Astrocyte of the spinal cord (primary cell): Measurements from ENCODE around the gene TAS2R14.

Source experiments
- DNase-seq: peaks from one replicate; pipeline ENCODE4 v3.0.0; 2011; ENCODE audit warnings: low read depth, low spot score
- H3K4me3 ChIP-seq: 2 replicates; pipeline ENCODE4 v1.5.1; 2011; ENCODE audit warnings: low read depth, mild to moderate bottlenecking, low read length, moderate library complexity
- CTCF ChIP-seq: IDR thresholded peaks from 2 replicates; pipeline ENCODE4 v1.5.1; 2012; ENCODE audit warnings: low read depth, mild to moderate bottlenecking, low read length, inconsistent platforms
- in situ Hi-C: cut with HindIII; loops from 2 replicates; pipeline ENCODE4 v1.10.0; 2017; ENCODE audit warnings: low sequenced_read_pairs

TAS2R14 gene

GRCh38 chr12:10939163-10939562 lies at the start of gene TAS2R14:
Gene TAS2R14, minus strand, starts transcription at chr12:10939263. Its CDS starts 56 bp downstream, at chr12:10939207.
- in situ Hi-C loops, result no loop called here
- no peak for DNase-seq
- H3K4me3 ChIP-seq, result no peak within 1 kb of the TSS
- no peak for TF ChIP-seq CTCF

GRCh38 chr12:10986812-10987211 lies 47.7 kb upstream of the TAS2R14 start, which contains the start of gene TAS2R50:
Gene TAS2R50, minus strand, starts transcription at chr12:10986912. Its CDS starts 52 bp downstream, at chr12:10986860.
- TF ChIP-seq CTCF, result no peak
- in situ Hi-C loops, result no loop called here

GRCh38 chr12:10982244-10982643 lies 43.2 kb upstream of the TAS2R14 start:
- DNase-seq, result no peak
- in situ Hi-C loops, result no loop called here
- no peak for TF ChIP-seq CTCF

More at GRCh38 chr12:10986812-10987211, 47.7 kb upstream of the TAS2R14 start, which contains the start of gene TAS2R50:
- DNase-seq, result no peak
- H3K4me3 ChIP-seq, result no peak within 1 kb of the TSS

GRCh38 chr12:10974965-10975364 lies 35.9 kb upstream of the TAS2R14 start:
- DNase-seq, result no peak
- in situ Hi-C loops, result no loop called here
- no peak overlapping the region for H3K4me3 ChIP-seq
- no peak for TF ChIP-seq CTCF

More at GRCh38 chr12:10982244-10982643, 43.2 kb upstream of the TAS2R14 start:
- H3K4me3 ChIP-seq, result no peak overlapping the region

GRCh38 chr12:10968765-10969456 lies 29.8 kb upstream of the TAS2R14 start:
- in situ Hi-C loops, result no loop called here
- no peak for TF ChIP-seq CTCF
- no peak overlapping the region for H3K4me3 ChIP-seq
- peak; percentile 73 for DNase-seq

- no peak overlapping the region for H3K4me3 ChIP-seq
- TF ChIP-seq CTCF, result no peak
- in situ Hi-C loops, result no loop called here
- DNase-seq, result peak; percentile 66
Measured at GRCh38 chr12:10967409-10967808, 28.3 kb upstream of the TAS2R14 start.
